ENCODE measurements around the gene MED8. TPM values are rescaled to one million over a fixed set of nuclear protein-coding genes. Genes with fewer than 3 reads are reported as not detected.
A peak's percentile ranks its signal among the peaks of the same experiment; 100 is the strongest.

The MED8 gene
- total and polyA plus RNA-seq, 2 of the 13 experiments (the other 11 are each of a cell fraction or from before 2014, with no cell fraction given), result 16.9 to 77.4 TPM

DNA sequence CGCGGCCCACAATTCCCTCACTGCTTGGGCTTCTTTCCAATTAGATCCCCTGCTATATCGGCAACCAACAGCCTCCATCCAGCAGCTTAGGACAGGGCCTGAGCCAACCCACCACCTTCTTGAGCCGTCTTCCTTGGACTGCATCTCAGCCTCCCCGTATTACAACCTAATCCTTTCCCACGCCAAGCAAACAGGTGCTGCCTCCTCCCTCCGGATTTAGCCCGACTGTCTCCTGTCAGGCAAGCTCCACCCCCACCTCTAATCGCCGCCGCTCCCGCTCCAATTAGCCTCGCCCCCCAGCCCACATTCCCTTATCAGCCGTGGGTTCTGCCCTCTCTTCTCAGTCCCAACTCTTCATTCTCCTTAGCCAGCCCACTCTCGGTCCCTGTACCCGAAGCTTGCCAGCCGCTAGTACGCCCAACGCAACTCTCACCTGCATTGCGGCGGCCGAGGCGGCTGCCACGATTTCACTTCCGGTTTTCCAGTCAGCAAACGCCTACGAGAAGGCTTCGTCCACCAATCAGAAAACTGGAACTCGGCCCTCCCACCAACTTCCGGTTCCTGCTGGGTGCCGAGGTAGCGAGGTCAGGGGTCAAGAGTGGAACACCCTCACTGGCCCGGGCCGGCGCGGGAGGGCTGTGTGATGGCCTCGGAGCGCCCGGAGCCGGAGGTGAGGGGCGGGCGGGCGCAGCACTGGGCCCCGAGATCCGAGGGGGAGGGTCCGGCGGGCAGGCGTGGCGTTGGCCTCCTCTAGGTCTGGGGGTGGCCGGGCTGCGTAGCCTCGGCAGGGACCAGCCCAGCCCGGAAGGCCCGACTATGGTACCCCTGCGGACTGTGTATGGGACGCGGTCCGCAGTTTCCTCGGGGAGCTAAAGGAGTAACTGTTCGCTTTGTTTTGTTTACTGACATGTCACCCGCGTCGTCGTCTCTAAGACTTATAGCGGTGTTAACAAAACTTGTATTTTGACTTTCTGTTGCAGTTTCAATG lies at the start of gene MED8, which contains the start of gene SZT2 (continued):
- TF ChIP-seq, protein P1, sequence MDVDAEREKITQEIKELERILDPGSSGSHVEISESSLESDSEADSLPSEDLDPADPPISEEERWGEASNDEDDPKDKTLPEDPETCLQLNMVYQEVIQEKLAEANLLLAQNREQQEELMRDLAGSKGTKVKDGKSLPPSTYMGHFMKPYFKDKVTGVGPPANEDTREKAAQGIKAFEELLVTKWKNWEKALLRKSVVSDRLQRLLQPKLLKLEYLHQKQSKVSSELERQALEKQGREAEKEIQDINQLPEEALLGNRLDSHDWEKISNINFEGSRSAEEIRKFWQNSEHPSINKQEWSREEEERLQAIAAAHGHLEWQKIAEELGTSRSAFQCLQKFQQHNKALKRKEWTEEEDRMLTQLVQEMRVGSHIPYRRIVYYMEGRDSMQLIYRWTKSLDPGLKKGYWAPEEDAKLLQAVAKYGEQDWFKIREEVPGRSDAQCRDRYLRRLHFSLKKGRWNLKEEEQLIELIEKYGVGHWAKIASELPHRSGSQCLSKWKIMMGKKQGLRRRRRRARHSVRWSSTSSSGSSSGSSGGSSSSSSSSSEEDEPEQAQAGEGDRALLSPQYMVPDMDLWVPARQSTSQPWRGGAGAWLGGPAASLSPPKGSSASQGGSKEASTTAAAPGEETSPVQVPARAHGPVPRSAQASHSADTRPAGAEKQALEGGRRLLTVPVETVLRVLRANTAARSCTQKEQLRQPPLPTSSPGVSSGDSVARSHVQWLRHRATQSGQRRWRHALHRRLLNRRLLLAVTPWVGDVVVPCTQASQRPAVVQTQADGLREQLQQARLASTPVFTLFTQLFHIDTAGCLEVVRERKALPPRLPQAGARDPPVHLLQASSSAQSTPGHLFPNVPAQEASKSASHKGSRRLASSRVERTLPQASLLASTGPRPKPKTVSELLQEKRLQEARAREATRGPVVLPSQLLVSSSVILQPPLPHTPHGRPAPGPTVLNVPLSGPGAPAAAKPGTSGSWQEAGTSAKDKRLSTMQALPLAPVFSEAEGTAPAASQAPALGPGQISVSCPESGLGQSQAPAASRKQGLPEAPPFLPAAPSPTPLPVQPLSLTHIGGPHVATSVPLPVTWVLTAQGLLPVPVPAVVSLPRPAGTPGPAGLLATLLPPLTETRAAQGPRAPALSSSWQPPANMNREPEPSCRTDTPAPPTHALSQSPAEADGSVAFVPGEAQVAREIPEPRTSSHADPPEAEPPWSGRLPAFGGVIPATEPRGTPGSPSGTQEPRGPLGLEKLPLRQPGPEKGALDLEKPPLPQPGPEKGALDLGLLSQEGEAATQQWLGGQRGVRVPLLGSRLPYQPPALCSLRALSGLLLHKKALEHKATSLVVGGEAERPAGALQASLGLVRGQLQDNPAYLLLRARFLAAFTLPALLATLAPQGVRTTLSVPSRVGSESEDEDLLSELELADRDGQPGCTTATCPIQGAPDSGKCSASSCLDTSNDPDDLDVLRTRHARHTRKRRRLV (CRISPR knock-in tag; IDR thresholded peaks at IDR 0.05), result no peak
- TF ChIP-seq, protein P2, sequence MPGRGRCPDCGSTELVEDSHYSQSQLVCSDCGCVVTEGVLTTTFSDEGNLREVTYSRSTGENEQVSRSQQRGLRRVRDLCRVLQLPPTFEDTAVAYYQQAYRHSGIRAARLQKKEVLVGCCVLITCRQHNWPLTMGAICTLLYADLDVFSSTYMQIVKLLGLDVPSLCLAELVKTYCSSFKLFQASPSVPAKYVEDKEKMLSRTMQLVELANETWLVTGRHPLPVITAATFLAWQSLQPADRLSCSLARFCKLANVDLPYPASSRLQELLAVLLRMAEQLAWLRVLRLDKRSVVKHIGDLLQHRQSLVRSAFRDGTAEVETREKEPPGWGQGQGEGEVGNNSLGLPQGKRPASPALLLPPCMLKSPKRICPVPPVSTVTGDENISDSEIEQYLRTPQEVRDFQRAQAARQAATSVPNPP (CRISPR knock-in tag; IDR thresholded peaks at IDR 0.05), result 0 out of 2 replicates have a peak, but pooled peaks have one; percentile 65
- TF ChIP-seq ZEB1 (IDR thresholded peaks at IDR 0.05; ENCODE audit: insufficient replicate concordance, low read depth), result no peak
- TF ChIP-seq, protein P3, sequence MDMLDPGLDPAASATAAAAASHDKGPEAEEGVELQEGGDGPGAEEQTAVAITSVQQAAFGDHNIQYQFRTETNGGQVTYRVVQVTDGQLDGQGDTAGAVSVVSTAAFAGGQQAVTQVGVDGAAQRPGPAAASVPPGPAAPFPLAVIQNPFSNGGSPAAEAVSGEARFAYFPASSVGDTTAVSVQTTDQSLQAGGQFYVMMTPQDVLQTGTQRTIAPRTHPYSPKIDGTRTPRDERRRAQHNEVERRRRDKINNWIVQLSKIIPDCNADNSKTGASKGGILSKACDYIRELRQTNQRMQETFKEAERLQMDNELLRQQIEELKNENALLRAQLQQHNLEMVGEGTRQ (IDR thresholded peaks at IDR 0.05; ENCODE audit: low read depth, low read length), result no peak
- TF ChIP-seq, protein P3 (CRISPR knock-in tag; IDR thresholded peaks at IDR 0.05; ENCODE audit: borderline replicate concordance), result no peak; the same call in 1 of the 2 replicates
- peak; percentile 46; the same call in 1 of the 2 replicates for TF ChIP-seq EEA1 (CRISPR knock-in tag; IDR thresholded peaks at IDR 0.05; ENCODE audit: borderline replicate concordance)
- TF ChIP-seq BATF2 (CRISPR knock-in tag; IDR thresholded peaks at IDR 0.05), result 0 out of 2 replicates have a peak, but pooled peaks have one; percentile 60
- TF ChIP-seq SAP130 (CRISPR knock-in tag; IDR thresholded peaks at IDR 0.05; ENCODE audit: low read depth), result peak; percentile 97
- TF ChIP-seq EHMT2 (IDR thresholded peaks at IDR 0.05; ENCODE audit: borderline replicate concordance, low read depth, low read length), result no peak
- peak; percentile 71; the same call in 1 of the 2 replicates for TF ChIP-seq KAT7 (CRISPR knock-in tag; IDR thresholded peaks at IDR 0.05; ENCODE audit: borderline replicate concordance)
- TF ChIP-seq HMGA1 (CRISPR knock-in tag; conservative IDR thresholded peaks at IDR 0.05), result no peak
- no peak for TF ChIP-seq ZNF33A (CRISPR knock-in tag; IDR thresholded peaks at IDR 0.05; ENCODE audit: borderline replicate concordance)
- no peak for TF ChIP-seq ATF5 (CRISPR knock-in tag; IDR thresholded peaks at IDR 0.05; ENCODE audit: low read depth)

Measured in HepG2 (cell line).